Bronchial epithelial cell (primary cell): ENCODE measurements around the gene THAP8. TPM values are rescaled to one million over a fixed set of nuclear protein-coding genes. Genes with fewer than 3 reads are reported as not detected.
A peak's percentile ranks its signal among the peaks of the same experiment; 100 is the strongest.

Experiments
- DNase-seq: peaks from one replicate; pipeline ENCODE4 v3.0.0-alpha.2; 2010; ENCODE audit warnings: low read depth
- FAIRE-seq: peaks from 2 replicates; lab custom pipeline; 2011; peaks lifted over from hg19 to GRCh38; lab: Jason Lieb, UNC
- H3K27me3 ChIP-seq: 2 replicates; pipeline ENCODE4 v1.5.1; 2011; ENCODE audit warnings: low read length; ENCODE audit not compliant: control insufficient read depth, insufficient read depth
- H3K36me3 ChIP-seq: 2 replicates; pipeline ENCODE4 v1.5.1; 2011; ENCODE audit warnings: low read length; ENCODE audit not compliant: control insufficient read depth, insufficient read depth
- H3K4me3 ChIP-seq: 2 replicates; pipeline ENCODE4 v1.5.1; 2011; ENCODE audit warnings: mild to moderate bottlenecking, low read depth, low read length, control low read depth
- total RNA-seq: library from RNA; depleted of rRNA; stranded (reverse); fragments of >200 nt; gene quantifications from 2 replicates; pipeline ENCODE4 v1.2.1, GENCODE V29; 2014
- TF ChIP-seq, protein P1 (sequence below): IDR thresholded peaks from 2 replicates; pipeline ENCODE4 v1.5.1; 2011; ENCODE audit warnings: mild to moderate bottlenecking, moderate library complexity, low read length, control low read depth, inconsistent platforms; ENCODE audit not compliant: insufficient read depth, severe bottlenecking

The THAP8 gene
- total RNA-seq, 1 donor from 2014 or later, result 2.1 TPM

DNA sequence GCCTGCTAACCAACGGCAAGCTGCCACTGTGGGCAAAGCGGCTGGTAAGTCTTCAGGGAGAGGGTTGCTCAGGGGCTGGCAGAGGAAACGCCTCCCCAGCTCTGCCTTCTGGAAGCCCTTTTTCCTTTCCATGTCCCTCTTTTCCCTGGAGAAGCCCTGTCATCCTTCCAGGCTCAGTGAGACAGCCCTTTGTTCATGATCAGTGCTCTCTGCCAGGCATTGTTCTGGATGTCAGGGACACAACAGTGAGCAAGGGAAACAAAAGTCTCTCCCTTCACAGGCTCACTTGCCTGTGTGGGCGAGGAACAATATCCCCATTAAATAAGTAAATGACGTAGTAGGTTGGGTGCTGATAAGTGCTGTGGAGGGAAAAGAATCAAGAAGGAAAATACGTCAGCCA lies 43.0 kb upstream of the THAP8 start:
- no peaks in the 10 kb centered on the region for H3K36me3 ChIP-seq

DNA sequence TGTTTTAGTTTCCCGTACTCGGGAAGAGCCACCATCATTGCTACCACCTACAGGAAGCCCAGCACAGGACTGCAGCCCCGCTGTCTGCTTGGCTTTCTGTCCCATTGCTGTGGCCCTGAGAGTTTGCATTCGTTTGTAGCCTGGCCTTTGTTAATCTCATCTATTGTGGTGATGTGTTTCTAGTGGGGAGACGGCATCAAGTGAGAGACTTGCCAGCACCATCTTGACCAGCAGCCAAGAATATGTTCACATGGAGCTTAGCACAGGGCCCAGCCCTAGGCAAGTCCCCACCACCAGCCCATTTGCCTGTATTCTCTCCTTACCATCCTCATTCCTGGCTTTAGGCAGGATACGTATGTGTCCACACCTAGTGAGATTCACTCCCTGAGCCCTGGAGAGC lies 39.6 kb upstream of the THAP8 start:
- no peak for DNase-seq
- Histone ChIP-seq H3K36me3 (peaks cover 1% of the 10 kb centered on the region), H3K27me3 (no peaks in the 10 kb centered on the region), H3K4me3 (no peak overlapping the region)
- TF ChIP-seq, protein P1, sequence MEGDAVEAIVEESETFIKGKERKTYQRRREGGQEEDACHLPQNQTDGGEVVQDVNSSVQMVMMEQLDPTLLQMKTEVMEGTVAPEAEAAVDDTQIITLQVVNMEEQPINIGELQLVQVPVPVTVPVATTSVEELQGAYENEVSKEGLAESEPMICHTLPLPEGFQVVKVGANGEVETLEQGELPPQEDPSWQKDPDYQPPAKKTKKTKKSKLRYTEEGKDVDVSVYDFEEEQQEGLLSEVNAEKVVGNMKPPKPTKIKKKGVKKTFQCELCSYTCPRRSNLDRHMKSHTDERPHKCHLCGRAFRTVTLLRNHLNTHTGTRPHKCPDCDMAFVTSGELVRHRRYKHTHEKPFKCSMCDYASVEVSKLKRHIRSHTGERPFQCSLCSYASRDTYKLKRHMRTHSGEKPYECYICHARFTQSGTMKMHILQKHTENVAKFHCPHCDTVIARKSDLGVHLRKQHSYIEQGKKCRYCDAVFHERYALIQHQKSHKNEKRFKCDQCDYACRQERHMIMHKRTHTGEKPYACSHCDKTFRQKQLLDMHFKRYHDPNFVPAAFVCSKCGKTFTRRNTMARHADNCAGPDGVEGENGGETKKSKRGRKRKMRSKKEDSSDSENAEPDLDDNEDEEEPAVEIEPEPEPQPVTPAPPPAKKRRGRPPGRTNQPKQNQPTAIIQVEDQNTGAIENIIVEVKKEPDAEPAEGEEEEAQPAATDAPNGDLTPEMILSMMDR, result no peak
- peak; percentile 58 for FAIRE-seq

More for the DNA sequence above, 43.0 kb upstream of the THAP8 start:
- TF ChIP-seq, protein P1, result no peak
- DNase-seq (no peak), FAIRE-seq (no peak)
- no peaks in the 10 kb centered on the region for H3K27me3 ChIP-seq
- H3K4me3 ChIP-seq, result no peak overlapping the region

DNA sequence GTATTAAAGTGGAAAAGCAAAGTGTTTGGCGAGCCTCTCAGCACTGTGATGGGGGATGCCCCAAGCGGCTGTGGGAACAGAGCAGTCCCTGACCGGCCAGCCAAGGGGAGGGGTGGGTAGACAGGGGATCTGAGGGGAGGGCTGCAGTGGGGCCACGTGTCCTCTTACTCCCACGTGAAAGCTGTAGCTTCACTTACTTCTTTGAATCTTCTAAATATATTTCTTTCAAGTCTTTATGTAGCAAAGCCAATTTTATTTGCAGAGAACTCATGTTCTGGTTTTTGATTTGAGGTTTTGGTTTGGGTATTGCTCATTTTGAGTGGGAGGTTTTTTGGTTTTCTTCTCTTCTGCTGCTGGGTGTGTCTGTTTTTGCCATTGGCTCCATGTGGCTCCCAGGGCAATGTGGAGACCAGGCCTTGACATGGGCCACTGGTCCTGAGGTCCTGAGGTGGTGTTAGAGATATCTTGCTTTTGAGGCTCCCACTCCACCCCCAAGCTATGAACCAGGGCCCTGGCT lies 39.1 kb upstream of the THAP8 start:
- peaks cover 1% of the 10 kb centered on the region for H3K36me3 ChIP-seq
- H3K27me3 ChIP-seq, result no peaks in the 10 kb centered on the region
- no peak for DNase-seq
- H3K4me3 ChIP-seq, result no peak overlapping the region
- no peak for FAIRE-seq
- TF ChIP-seq, protein P1, result no peak

DNA sequence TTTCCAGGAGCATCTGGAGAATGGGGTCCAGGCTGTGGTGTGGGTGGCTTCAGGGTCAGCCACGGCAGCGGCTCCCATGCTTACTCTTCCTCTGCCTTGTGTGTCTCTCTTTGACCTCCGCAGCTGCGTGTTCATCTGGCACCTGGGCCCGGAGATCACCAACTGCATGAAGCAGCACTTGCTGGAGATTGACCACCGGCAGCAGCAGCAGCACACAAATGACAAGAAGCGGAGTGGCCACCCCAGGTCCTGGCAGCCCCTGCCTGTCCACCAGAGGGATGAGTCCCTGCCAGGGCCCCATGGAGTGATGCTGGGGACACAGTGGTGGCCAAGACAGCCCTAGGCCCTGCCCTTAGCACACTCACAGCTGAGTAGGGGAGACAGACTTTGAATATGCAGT lies 38.5 kb upstream of the THAP8 start:
- TF ChIP-seq, protein P1, result no peak
- H3K4me3 ChIP-seq, result no peak overlapping the region
- no peaks in the 10 kb centered on the region for H3K27me3 ChIP-seq
- no peak for DNase-seq
- peaks cover 1% of the 10 kb centered on the region for H3K36me3 ChIP-seq
- FAIRE-seq, result no peak

DNA sequence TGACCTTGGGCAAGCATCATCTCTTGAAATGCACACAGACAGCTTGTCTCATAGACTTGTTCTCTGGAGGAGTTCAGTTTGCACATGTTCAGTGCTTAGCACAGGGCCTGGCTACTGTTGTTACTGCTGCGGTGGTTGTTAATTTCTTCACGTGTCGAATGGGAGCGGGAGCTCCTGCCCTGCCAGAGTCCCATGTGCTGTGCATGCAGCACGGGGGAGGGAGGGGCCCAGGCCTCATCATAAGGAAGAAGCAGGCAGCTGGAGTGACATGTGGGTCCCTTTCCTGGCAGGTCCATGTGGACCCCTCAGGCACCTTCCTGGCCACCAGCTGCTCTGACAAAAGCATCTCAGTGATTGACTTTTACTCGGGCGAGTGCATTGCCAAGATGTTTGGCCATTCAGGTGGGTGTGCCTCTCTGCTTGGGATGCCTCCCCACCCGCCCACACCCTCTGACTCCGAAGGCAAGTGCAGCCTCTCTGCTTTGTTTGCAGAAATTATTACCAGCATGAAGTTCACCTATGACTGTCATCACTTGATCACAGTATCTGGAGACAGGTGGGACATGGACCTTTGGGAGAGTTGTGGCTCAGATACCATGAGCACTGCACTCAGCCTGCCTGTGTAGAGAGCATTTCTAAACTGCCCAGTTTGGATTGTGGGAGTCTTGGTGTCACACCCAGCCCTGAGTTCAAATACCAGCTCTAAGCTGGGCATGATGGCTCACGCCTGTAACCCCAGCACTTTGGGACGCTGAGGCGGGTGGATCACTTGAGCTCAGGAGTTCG lies 37.0 kb upstream of the THAP8 start:
- H3K36me3 ChIP-seq, result peaks cover 1% of the 10 kb centered on the region
- no peak for FAIRE-seq
- no peak overlapping the region for H3K4me3 ChIP-seq
- TF ChIP-seq, protein P1, result no peak
- H3K27me3 ChIP-seq, result no peaks in the 10 kb centered on the region
- DNase-seq, result no peak
